Nephron (organoid): Measurements from ENCODE around the gene FGF18.

ENCODE experiments used
- H3K27ac Mint-ChIP-seq, 3 experiments: 2 replicates each; pipeline ENCODE4 v1.8.0; 2020; ENCODE audit warnings: mixed read lengths in 3 of 3, mild to moderate bottlenecking in 2 of 3, moderate library complexity in 1 of 3
- H3K27me3 Mint-ChIP-seq: 2 replicates; pipeline ENCODE4 v1.8.0; 2021; ENCODE audit warnings: low read depth, mild to moderate bottlenecking, moderate library complexity, mixed read lengths
- H3K36me3 Mint-ChIP-seq: 2 replicates; pipeline ENCODE4 v1.8.0; 2020; ENCODE audit warnings: low read depth, mixed read lengths
- H3K4me1 Mint-ChIP-seq: 2 replicates; pipeline ENCODE4 v1.8.0; 2020; ENCODE audit warnings: mixed read lengths
- H3K4me3 Mint-ChIP-seq, 3 experiments: 2 replicates each; pipeline ENCODE4 v1.8.0; 2020; ENCODE audit warnings: mild to moderate bottlenecking in 3 of 3, mixed read lengths in 3 of 3, moderate library complexity in 2 of 3
- H3K9me3 Mint-ChIP-seq: 2 replicates; pipeline ENCODE4 v1.8.0; 2020; ENCODE audit warnings: mixed read lengths
- TF ChIP-seq, protein P1 (sequence below), 3 experiments: fragments of 200-600 bp; sonication (generic); IDR thresholded peaks; one replicate each; pipeline ENCODE4 v1.5.0; 2021; ENCODE audit warnings: antibody characterized with exemption in 3 of 3; ENCODE audit not compliant: unreplicated experiment in 3 of 3

FGF18 gene

DNA sequence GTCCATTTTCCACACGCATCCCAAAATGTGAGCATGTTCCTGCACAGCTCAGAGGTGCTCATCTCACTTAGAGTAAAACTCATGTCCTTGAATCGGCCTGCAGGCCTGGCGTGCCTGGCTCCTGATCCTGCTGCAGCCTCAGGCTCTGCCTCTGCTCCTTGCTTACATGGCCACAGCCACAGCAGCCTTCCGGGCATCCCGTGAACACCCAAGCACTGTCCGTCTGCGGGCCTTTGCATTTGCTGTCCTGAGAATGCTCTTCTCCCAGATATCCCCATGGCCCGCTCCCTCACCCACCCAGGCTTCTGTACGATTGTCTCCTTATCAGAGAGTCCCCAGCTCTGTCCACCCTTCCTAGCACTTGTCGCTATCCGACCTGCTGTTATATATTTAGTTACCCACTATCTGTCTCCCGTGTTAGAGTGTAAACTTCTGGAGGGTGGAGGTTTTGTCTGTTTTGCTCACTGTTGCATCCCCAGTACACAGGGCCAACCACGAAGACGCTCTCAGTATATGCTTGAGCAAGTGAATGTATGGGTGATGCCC, 21.9 kb downstream of the FGF18 start:
- H3K4me3 Mint-ChIP-seq: no peak overlapping the region

DNA sequence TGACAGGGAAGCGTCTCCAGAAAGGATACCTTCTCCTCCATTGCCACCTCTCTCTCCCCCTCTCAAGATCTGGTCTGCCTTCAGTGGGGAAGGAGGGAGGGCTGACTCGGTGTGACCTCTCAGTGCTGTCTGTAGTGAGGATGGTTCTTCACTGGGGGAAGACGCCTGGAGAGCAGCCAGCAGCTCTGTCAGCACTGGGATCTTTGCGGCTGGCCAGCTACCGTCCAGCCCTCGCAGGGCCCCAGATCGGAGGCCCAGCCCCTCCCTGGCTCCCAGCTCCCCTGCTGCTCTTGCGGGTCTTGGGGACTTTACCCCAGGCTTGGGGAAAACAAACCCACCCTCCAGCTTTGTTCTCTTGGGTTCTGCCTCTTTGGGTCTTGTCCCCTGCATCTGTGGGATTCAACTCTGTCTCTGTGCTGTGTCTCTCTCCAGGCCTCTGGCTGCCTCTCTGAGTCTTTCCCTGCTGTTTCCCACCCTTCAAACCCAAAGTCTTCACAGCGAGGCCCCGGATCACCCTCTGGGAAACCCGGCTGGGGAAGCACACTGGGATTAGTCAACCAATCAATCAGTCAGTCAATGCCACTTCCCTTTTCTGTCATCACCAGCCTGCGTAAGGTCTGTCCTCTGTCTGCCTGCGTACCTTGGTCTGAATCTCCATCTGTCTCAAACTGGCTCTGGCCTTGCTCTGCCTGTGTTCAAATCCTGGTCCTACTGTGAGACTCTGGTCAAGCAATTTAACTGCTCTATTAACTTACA, 23.0 kb downstream of the FGF18 start:
- Mint-ChIP-seq H3K27me3 (peaks cover 15% of the 10 kb centered on the region), H3K9me3 (no peaks in the 10 kb centered on the region), H3K36me3 (no peaks in the 10 kb centered on the region), H3K4me1 (peaks cover 52% of the 10 kb centered on the region), H3K4me3 (peak overlapping the region in 1 of 3 experiments; percentile 38), H3K27ac (peak overlapping the region; percentile 12 to 57 (median 38))
- TF ChIP-seq, protein P1, sequence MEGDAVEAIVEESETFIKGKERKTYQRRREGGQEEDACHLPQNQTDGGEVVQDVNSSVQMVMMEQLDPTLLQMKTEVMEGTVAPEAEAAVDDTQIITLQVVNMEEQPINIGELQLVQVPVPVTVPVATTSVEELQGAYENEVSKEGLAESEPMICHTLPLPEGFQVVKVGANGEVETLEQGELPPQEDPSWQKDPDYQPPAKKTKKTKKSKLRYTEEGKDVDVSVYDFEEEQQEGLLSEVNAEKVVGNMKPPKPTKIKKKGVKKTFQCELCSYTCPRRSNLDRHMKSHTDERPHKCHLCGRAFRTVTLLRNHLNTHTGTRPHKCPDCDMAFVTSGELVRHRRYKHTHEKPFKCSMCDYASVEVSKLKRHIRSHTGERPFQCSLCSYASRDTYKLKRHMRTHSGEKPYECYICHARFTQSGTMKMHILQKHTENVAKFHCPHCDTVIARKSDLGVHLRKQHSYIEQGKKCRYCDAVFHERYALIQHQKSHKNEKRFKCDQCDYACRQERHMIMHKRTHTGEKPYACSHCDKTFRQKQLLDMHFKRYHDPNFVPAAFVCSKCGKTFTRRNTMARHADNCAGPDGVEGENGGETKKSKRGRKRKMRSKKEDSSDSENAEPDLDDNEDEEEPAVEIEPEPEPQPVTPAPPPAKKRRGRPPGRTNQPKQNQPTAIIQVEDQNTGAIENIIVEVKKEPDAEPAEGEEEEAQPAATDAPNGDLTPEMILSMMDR (IDR thresholded peaks at IDR 0.05; ENCODE audit: unreplicated experiment in 3 of 3): no peak

More for the DNA sequence above, 21.9 kb downstream of the FGF18 start:
- TF ChIP-seq, protein P1 (IDR thresholded peaks at IDR 0.05; ENCODE audit: unreplicated experiment in 3 of 3): no peak
- Mint-ChIP-seq H3K27ac (peak overlapping the region in 2 of 3 experiments; percentile 2 to 12), H3K27me3 (peaks cover 9% of the 10 kb centered on the region), H3K9me3 (no peaks in the 10 kb centered on the region), H3K4me1 (peaks cover 47% of the 10 kb centered on the region), H3K36me3 (no peaks in the 10 kb centered on the region)

DNA sequence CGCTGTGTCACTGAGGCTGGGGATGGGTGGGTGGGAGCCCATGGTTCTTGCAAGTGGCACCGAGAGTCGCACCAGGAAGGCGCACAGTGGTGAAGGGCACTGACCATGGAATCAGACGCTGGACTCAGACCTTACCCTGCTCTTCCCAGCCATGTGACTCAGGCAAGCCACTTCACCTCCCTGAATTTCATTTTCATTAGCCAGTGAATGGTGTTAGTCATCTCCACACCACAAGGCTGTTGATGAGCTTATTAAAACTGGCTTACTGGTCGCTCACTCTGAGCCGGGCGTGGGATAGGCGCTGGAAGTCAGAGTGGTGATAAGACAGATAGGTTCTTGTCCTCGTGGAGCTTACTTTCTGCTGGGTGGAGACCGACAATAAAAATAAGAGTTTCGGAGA, 25.1 kb downstream of the FGF18 start:
- Mint-ChIP-seq H3K4me3 (no peak overlapping the region), H3K9me3 (no peaks in the 10 kb centered on the region), H3K36me3 (no peaks in the 10 kb centered on the region), H3K27me3 (peaks cover 29% of the 10 kb centered on the region), H3K4me1 (peaks cover 58% of the 10 kb centered on the region), H3K27ac (no peak overlapping the region)
- TF ChIP-seq, protein P1 (IDR thresholded peaks at IDR 0.05; ENCODE audit: unreplicated experiment in 3 of 3): no peak

DNA sequence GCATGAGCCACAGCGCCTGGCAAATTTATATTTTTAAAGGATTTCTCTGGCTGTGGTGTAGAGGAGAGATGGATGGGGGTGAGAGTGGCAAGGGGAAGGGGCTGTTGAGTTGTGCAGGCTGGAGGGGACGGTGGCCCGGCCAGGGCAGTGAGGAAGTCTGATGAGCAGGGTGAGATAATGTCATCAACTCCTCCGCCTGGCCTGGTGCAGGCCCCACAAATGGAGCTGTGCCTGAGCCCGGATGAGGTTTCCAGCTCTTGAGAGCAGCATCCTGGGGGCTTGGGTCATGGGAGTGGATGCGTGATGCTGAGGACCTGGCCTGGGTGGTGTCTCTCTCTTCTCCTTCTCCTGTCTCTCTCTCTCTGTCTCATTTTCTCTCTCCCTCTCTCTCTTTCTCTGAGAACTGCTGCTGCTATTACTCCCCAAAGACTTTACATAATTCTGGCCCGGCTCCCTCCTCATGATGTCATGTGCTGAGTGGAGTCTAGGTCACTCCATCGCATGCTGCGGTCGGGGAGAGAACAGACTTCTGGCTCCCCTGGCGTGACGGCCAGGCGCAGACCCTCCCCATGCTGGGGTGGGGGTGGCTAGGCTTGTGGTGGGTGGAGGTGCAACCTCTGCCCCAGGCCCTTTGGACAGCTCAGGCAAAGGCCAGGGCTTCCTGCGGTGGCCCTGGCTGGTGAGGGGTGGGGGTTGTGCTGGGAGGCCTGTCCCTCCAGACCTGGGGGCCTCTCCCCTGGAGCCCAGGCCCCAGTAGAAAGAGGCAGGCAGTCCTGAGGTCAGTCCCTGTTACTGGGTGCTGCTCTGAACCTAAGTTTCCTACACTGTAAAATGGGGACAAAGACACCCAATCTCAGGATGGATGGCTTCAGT, 26.4 kb downstream of the FGF18 start:
- Mint-ChIP-seq H3K4me3 (peak overlapping the region in 2 of 3 experiments; percentile 6 to 11), H3K27me3 (peaks cover 33% of the 10 kb centered on the region), H3K36me3 (no peaks in the 10 kb centered on the region), H3K9me3 (no peaks in the 10 kb centered on the region), H3K4me1 (peaks cover 62% of the 10 kb centered on the region), H3K27ac (peak overlapping the region in 2 of 3 experiments; percentile 75 to 80)
- TF ChIP-seq, protein P1 (IDR thresholded peaks at IDR 0.05; ENCODE audit: unreplicated experiment in 3 of 3): no peak

DNA sequence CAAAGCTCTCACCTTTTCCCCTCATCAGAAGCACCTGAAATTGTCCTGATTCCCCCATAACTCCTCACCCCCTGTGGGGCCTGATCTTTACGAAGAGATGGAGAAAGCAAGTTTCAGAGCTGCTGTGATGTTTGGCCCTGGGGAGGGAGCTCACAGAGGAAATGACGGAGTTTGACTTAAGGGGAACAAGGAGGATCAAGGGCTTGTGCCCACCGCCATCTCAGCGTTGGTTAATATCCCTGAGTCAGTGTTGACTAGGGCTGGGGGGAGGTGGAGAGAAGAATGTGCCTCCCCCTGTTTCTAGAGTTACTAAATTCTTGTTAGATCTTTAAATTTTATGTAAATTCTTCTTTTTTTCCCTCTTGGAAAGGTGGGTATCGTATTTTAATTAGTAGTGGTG, 27.8 kb downstream of the FGF18 start:
- Mint-ChIP-seq H3K27ac (no peak overlapping the region), H3K9me3 (no peaks in the 10 kb centered on the region), H3K36me3 (no peaks in the 10 kb centered on the region), H3K4me3 (no peak overlapping the region), H3K27me3 (peaks cover 31% of the 10 kb centered on the region), H3K4me1 (peaks cover 52% of the 10 kb centered on the region)
- TF ChIP-seq, protein P1 (IDR thresholded peaks at IDR 0.05; ENCODE audit: unreplicated experiment in 3 of 3): no peak
